Measurements from ENCODE around the gene TREML2. TPM values are rescaled to one million over a fixed set of nuclear protein-coding genes. Genes with fewer than 3 reads are reported as not detected.

The TREML2 gene
- total RNA-seq, 3 donors from 2014 or later (not counting 1 experiment from before 2014, with no cell fraction given): 0.75 to 3.0 (median 1.0) TPM

GRCh38 chr6:41153451-41153850 is 47.5 kb downstream of the TREML2 start:
- Histone ChIP-seq H3K9me3 (ENCODE audit: control insufficient read depth, insufficient read depth, low read length) (no peaks in the 10 kb centered on the region), H3K4me3 (ENCODE audit: low read length) (no peak overlapping the region), H3K4me1 (ENCODE audit: control insufficient read depth, insufficient read depth, low read length) (no peaks in the 10 kb centered on the region), H3K27me3 (ENCODE audit: control insufficient read depth, insufficient read depth, low read length) (no peaks in the 10 kb centered on the region), H3K36me3 (ENCODE audit: control insufficient read depth, insufficient read depth, low read length) (no peaks in the 10 kb centered on the region), H3K27ac (ENCODE audit: low read length) (no peak overlapping the region)
- Mint-ChIP-seq H3K4me3 (no peak overlapping the region), H3K27me3 (ENCODE audit: low read depth in 2 of 2) (peaks cover 5 to 9% of the 10 kb centered on the region in 2 donors), H3K36me3 (no peaks in the 10 kb centered on the region), H3K9me3 (no peaks in the 10 kb centered on the region), H3K4me1 (peaks cover 0 to 4% of the 10 kb centered on the region in 2 donors), H3K27ac (no peak overlapping the region)
- DNase-seq (no peak), ATAC-seq (no peak)
- WGBS (ENCODE audit: insufficient coverage): 85% methylated on average over 4 of the region's 4 CpGs
- intact Hi-C loops (cut with micrococcal nuclease): no loop called here
- TF ChIP-seq CTCF (IDR thresholded peaks at IDR 0.05): no peak

- no peaks in the 10 kb centered on the region for H3K9me3 Mint-ChIP-seq
- no peak overlapping the region for H3K4me3 Mint-ChIP-seq
- Histone ChIP-seq H3K9me3 (ENCODE audit: control insufficient read depth, insufficient read depth, low read length) (no peaks in the 10 kb centered on the region), H3K4me3 (ENCODE audit: low read length) (no peak overlapping the region), H3K36me3 (ENCODE audit: control insufficient read depth, insufficient read depth, low read length) (no peaks in the 10 kb centered on the region), H3K4me1 (ENCODE audit: control insufficient read depth, insufficient read depth, low read length) (no peaks in the 10 kb centered on the region), H3K27me3 (ENCODE audit: control insufficient read depth, insufficient read depth, low read length) (no peaks in the 10 kb centered on the region), H3K27ac (ENCODE audit: low read length) (no peak overlapping the region)
- DNase-seq (no peak), ATAC-seq (no peak)
- TF ChIP-seq CTCF (IDR thresholded peaks at IDR 0.05): no peak
- H3K36me3 Mint-ChIP-seq: no peaks in the 10 kb centered on the region
- 90% methylated on average over 1 of the region's 1 CpG for WGBS (ENCODE audit: insufficient coverage)
- no peaks in the 10 kb centered on the region for H3K27me3 Mint-ChIP-seq (ENCODE audit: low read depth in 2 of 2)
- intact Hi-C loops (cut with micrococcal nuclease): no loop called here
- no peak overlapping the region for H3K27ac Mint-ChIP-seq
- H3K4me1 Mint-ChIP-seq: peaks cover 7 to 9% of the 10 kb centered on the region in 2 donors
Measured at GRCh38 chr6:41150671-41151070, 50.3 kb downstream of the TREML2 start.

- H3K27ac ChIP-seq (ENCODE audit: low read length): no peak overlapping the region
- intact Hi-C loops (cut with micrococcal nuclease): no loop called here
- no peak overlapping the region for H3K4me3 ChIP-seq (ENCODE audit: low read length)
- no peak overlapping the region for H3K27ac Mint-ChIP-seq
- H3K4me3 Mint-ChIP-seq: no peak overlapping the region
- no peaks in the 10 kb centered on the region for H3K4me1 ChIP-seq (ENCODE audit: control insufficient read depth, insufficient read depth, low read length)
- no peaks in the 10 kb centered on the region for H3K36me3 Mint-ChIP-seq
- no peaks in the 10 kb centered on the region for H3K27me3 Mint-ChIP-seq (ENCODE audit: low read depth in 2 of 2)
- H3K27me3 ChIP-seq (ENCODE audit: control insufficient read depth, insufficient read depth, low read length): no peaks in the 10 kb centered on the region
- ATAC-seq (no peak), DNase-seq (no peak)
- no peaks in the 10 kb centered on the region for H3K36me3 ChIP-seq (ENCODE audit: control insufficient read depth, insufficient read depth, low read length)
- TF ChIP-seq CTCF (IDR thresholded peaks at IDR 0.05): no peak
- WGBS (ENCODE audit: insufficient coverage): 100% methylated on average over 1 of the region's 1 CpG
- H3K9me3 ChIP-seq (ENCODE audit: control insufficient read depth, insufficient read depth, low read length): no peaks in the 10 kb centered on the region
- H3K4me1 Mint-ChIP-seq: peaks cover 5 to 7% of the 10 kb centered on the region in 2 donors
- H3K9me3 Mint-ChIP-seq: no peaks in the 10 kb centered on the region
Measured at GRCh38 chr6:41147917-41148316, 53.0 kb downstream of the TREML2 start.

Other genes starting within 250 kb of the TREML2 start
- gene UNC5CL, start 161.9 kb downstream of the TREML2 start, total RNA-seq: 1 to 10 TPM; 2.1 to 5.3 (median 4.4) TPM
- not detected for gene TSPO2, start 158.7 kb downstream of the TREML2 start, total RNA-seq
- gene APOBEC2, start 147.9 kb downstream of the TREML2 start, total RNA-seq: not detected
- gene OARD1, start 128.8 kb downstream of the TREML2 start, total RNA-seq: 10 to 100 TPM; 30.8 to 36.7 (median 35.5) TPM
- gene NFYA, start 128.2 kb downstream of the TREML2 start, total RNA-seq: 10 to 100 TPM; 27.5 to 33.1 (median 33.0) TPM
- gene TREML1, start 46.8 kb downstream of the TREML2 start, total RNA-seq: 1 to 10 TPM; 1.4 to 8.6 (median 3.4) TPM
- not detected for gene TREM2, start 38.0 kb downstream of the TREML2 start, total RNA-seq
- gene TREML4, start 27.2 kb upstream of the TREML2 start, total RNA-seq: 1 to 10 TPM in 1 of 3 donors, under 1 TPM in 2; 0.21 to 2.1 (median 0.32) TPM
- 10 to 100 TPM in 1 of 3 donors, 1 to 10 TPM in 2; 9.5 to 44.2 (median 9.8) TPM for gene TREM1, start 85.5 kb upstream of the TREML2 start, total RNA-seq
- not detected for gene NCR2, start 134.5 kb upstream of the TREML2 start, total RNA-seq

Data from natural killer cell (primary cell).